ENCODE results near the gene TRIM58.

TRIM58 gene

DNA sequence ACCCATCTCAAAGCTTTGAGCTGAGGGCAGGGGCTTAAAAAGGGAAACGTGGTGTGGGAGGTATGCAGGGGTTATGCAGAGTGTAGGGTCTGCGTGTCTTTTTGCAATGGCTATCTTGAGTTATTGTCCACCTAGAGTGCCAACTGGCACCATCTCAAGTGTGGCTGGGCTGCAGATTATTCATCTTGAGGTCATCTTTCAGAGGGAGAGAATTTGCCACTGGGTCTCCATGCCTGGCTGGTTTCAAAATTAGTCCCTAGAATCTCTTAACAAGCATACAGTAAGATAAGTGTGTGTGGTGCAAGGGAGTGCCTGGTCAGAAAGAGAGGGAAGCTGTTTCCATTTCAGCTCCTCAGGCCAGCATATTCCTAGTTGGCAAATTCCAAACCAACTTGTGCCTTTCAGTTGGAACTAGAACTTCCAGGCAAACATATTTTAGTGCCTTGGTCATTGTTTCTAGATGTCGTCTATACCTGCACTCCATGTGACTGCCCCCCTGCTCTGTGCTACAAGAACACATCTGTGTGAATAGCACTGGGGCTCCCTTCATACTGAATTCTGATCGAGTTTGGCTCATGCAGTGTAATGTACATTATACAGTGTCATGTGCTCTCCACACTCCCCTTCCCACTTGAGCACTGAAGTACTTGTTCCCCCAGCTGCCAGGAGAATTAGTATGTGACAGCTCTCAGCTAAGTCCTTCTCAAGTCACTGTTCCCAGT, 58.1 kb downstream of the TRIM58 start:
- DNase-seq (ENCODE audit: low read depth): no peak
- in situ Hi-C loops (cut with HindIII; ENCODE audit: low sequenced_read_pairs): no loop called here
- no peak overlapping the region for H3K4me3 ChIP-seq (ENCODE audit: low read depth, low read length)
- TF ChIP-seq CTCF (IDR thresholded peaks at IDR 0.05; ENCODE audit: low read depth, low read length, missing control alignments): no peak

DNA sequence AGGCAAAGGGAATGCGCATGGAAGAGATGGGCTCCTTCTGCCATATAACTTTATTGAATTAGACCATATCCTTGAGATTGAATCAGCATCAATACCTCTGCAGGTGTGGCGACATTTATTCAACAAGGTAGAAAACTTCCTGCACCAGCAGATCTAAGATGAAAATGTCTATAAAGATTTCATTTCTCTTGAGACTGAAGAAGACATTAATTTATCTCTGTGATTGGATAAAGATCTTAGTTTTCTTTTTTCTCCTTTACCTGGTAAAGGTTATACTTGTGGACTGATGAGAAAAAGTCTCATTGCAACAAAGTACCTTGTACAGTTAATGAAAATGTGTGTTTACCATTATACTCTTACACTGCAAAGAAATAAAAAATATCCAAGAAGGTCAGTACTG, 63.0 kb downstream of the TRIM58 start, which contains the start of gene OR2T8:
OR2T8 (plus strand) TSS at position 301 of the 400 bp plus-strand sequence. CDS start 766 bp downstream, outside the sequence.
- no peak within 1 kb of the TSS for H3K4me3 ChIP-seq (ENCODE audit: low read depth, low read length)
- TF ChIP-seq CTCF (IDR thresholded peaks at IDR 0.05; ENCODE audit: low read depth, low read length, missing control alignments): no peak
- DNase-seq (ENCODE audit: low read depth): no peak
- in situ Hi-C loops (cut with HindIII; ENCODE audit: low sequenced_read_pairs): no loop called here

DNA sequence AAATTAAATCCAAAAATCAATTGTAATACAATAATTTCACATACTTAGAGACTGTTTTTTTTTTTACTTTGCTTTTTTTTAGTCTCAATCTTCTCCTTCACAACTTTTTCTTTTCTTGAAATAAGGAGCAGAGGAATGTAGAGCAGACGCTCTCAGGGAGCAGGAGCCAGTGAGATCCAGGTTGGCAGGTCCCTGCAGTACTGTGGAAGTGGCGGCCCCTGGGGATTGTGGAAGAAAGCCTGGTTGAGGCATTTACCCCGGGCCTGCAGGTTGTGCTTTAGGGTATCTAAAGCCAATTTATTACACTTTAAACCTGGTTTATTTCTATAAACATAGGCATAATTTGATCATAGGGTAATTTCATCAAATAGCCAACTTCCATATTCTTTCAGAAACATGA, 67.0 kb downstream of the TRIM58 start:
- no peak overlapping the region for H3K4me3 ChIP-seq (ENCODE audit: low read depth, low read length)
- TF ChIP-seq CTCF (IDR thresholded peaks at IDR 0.05; ENCODE audit: low read depth, low read length, missing control alignments): no peak
- DNase-seq (ENCODE audit: low read depth): no peak
- in situ Hi-C loops (cut with HindIII; ENCODE audit: low sequenced_read_pairs): no loop called here

GRCh38 chr1:247924868-247925267, 67.9 kb downstream of the TRIM58 start, which contains the start of gene OR2AJ1:
Gene OR2AJ1 (plus strand): TSS chr1:247924889. CDS start chr1:247933769, 8,880 bp downstream.
- DNase-seq (ENCODE audit: low read depth): no peak
- no peak for TF ChIP-seq CTCF (IDR thresholded peaks at IDR 0.05; ENCODE audit: low read depth, low read length, missing control alignments)
- in situ Hi-C loops (cut with HindIII; ENCODE audit: low sequenced_read_pairs): no loop called here
- H3K4me3 ChIP-seq (ENCODE audit: low read depth, low read length): no peak within 1 kb of the TSS
